ENCODE results near the gene SPAG5.
"Not testable (repeated sequence)": the region's sequence is repeated elsewhere in the genome, so short reads cannot be mapped to it uniquely, and the experiment has no call there.

Gene SPAG5

GRCh38 chr17:28604031-28604430, 5.2 kb upstream of the SPAG5 start:
- DNase-seq = not testable (repeated sequence)

GRCh38 chr17:28599311-28600184, 723 bp upstream of the SPAG5 start:
- DNase-seq = peak in 6 of 14 donors; percentile 24 to 66 (median 40)

- DNase-seq = no peak
These were observed 436 bp downstream of the SPAG5 start for GRCh38 chr17:28598389-28598788.

- DNase-seq = no peak
These were observed 1.0 kb downstream of the SPAG5 start for GRCh38 chr17:28597606-28598383.

GRCh38 chr17:28592260-28592659, 6.6 kb downstream of the SPAG5 start:
- DNase-seq = no peak

GRCh38 chr17:28585851-28586250, 13.0 kb downstream of the SPAG5 start:
- DNase-seq = no peak

GRCh38 chr17:28584434-28584833, 14.4 kb downstream of the SPAG5 start:
- DNase-seq = no peak

- no peak for DNase-seq
These were observed 16.3 kb downstream of the SPAG5 start for GRCh38 chr17:28582513-28582912.

GRCh38 chr17:28580959-28581358, 17.9 kb downstream of the SPAG5 start:
- DNase-seq = no peak

- no peak for DNase-seq
These were observed 19.3 kb downstream of the SPAG5 start for GRCh38 chr17:28579526-28579925.

GRCh38 chr17:28578246-28579195, 20.3 kb downstream of the SPAG5 start:
- no peak for DNase-seq

- DNase-seq = peak in 2 of 14 donors; percentile 34 to 47
These were observed 21.4 kb downstream of the SPAG5 start for GRCh38 chr17:28577466-28577824.

- DNase-seq = peak; percentile 32 to 96 (median 88)
These were observed 21.9 kb downstream of the SPAG5 start, which contains the start of gene ALDOC for GRCh38 chr17:28576758-28577465. Gene ALDOC (minus strand): TSS chr17:28576895. CDS start chr17:28575532, 1,363 bp downstream.

GRCh38 chr17:28576016-28576415, 22.8 kb downstream of the SPAG5 start:
- peak in 2 of 14 donors; percentile 30 to 35 for DNase-seq

GRCh38 chr17:28575126-28575795, 23.6 kb downstream of the SPAG5 start:
- DNase-seq = peak in 12 of 14 donors; percentile 11 to 78 (median 46)

- DNase-seq = no peak
These were observed 24.3 kb downstream of the SPAG5 start for GRCh38 chr17:28574526-28574925.

GRCh38 chr17:28573966-28574480, 24.8 kb downstream of the SPAG5 start:
- no peak for DNase-seq

GRCh38 chr17:28573521-28573920, 25.3 kb downstream of the SPAG5 start:
- no peak for DNase-seq

- no peak for DNase-seq
These were observed 25.8 kb downstream of the SPAG5 start for GRCh38 chr17:28573040-28573380.

- DNase-seq = peak in 2 of 14 donors; percentile 7 to 35
These were observed 26.4 kb downstream of the SPAG5 start for GRCh38 chr17:28572259-28573039.
